Limb (tissue), 2 donors: ENCODE results near the gene DUSP21.
"Not testable (repeated sequence)": the region's sequence is repeated elsewhere in the genome, so short reads cannot be mapped to it uniquely, and the experiment has no call there.

Source experiments
- DNase-seq, 2 donors: peaks; one replicate each; pipeline ENCODE4 v3.0.0-alpha.2; 2016; ENCODE audit errors: extremely low spot score in 2 of 2

DUSP21 gene

GRCh38 chrX:44843753-44844152 lies at the start of gene DUSP21:
Gene DUSP21, plus strand, starts transcription at chrX:44844021. Its CDS starts 112 bp downstream, at chrX:44844133.
- no peak for DNase-seq

- DNase-seq: no peak
Observed at GRCh38 chrX:44795945-44796450, 47.8 kb upstream of the DUSP21 start.

GRCh38 chrX:44802613-44803012 lies 41.2 kb upstream of the DUSP21 start:
- DNase-seq: no peak

- no peak for DNase-seq
Observed at GRCh38 chrX:44815681-44816080, 28.1 kb upstream of the DUSP21 start.

- no peak for DNase-seq
Observed at GRCh38 chrX:44816367-44816766, 27.5 kb upstream of the DUSP21 start.

- DNase-seq: no peak
Observed at GRCh38 chrX:44817029-44817428, 26.8 kb upstream of the DUSP21 start.

GRCh38 chrX:44822601-44823000 lies 21.2 kb upstream of the DUSP21 start:
- no peak for DNase-seq

- DNase-seq: not testable (repeated sequence)
Observed at GRCh38 chrX:44823193-44823592, 20.6 kb upstream of the DUSP21 start.

- DNase-seq: no peak
Observed at GRCh38 chrX:44828008-44828605, 15.7 kb upstream of the DUSP21 start.

- no peak for DNase-seq
Observed at GRCh38 chrX:44829832-44830231, 14.0 kb upstream of the DUSP21 start.

- no peak for DNase-seq
Observed at GRCh38 chrX:44842550-44843317, 1.1 kb upstream of the DUSP21 start.

GRCh38 chrX:44843318-44843702 lies 511 bp upstream of the DUSP21 start:
- no peak for DNase-seq

GRCh38 chrX:44844204-44844603 lies 383 bp downstream of the DUSP21 start:
- no peak for DNase-seq

GRCh38 chrX:44850891-44851290 lies 7.1 kb downstream of the DUSP21 start:
- not testable (repeated sequence) for DNase-seq

- no peak for DNase-seq
Observed at GRCh38 chrX:44871114-44871645, 27.4 kb downstream of the DUSP21 start.

GRCh38 chrX:44871931-44872820 lies 28.4 kb downstream of the DUSP21 start:
- DNase-seq: peak in 1 of 2 donors; percentile 71

GRCh38 chrX:44872821-44873414 lies 29.1 kb downstream of the DUSP21 start, which contains the start of gene KDM6A:
Gene KDM6A, plus strand, starts transcription at chrX:44873188. Its CDS starts 364 bp downstream, at chrX:44873552.
- peak; percentile 87 to 97 for DNase-seq

- peak; percentile 18 to 71 for DNase-seq
Observed at GRCh38 chrX:44873415-44874276, 29.8 kb downstream of the DUSP21 start.

GRCh38 chrX:44874420-44875184 lies 30.8 kb downstream of the DUSP21 start:
- peak; percentile 3 to 35 for DNase-seq

- DNase-seq: no peak
Observed at GRCh38 chrX:44875185-44875489, 31.3 kb downstream of the DUSP21 start.
